ENCODE measurements around the gene ZC3H12D. TPM values are rescaled to one million over a fixed set of nuclear protein-coding genes. Genes with fewer than 3 reads are reported as not detected.

ZC3H12D gene
- total and polyA plus RNA-seq, 2 of the 13 experiments (the other 11 are each of a cell fraction or from before 2014, with no cell fraction given), result 1.2 to 2.7 TPM

DNA sequence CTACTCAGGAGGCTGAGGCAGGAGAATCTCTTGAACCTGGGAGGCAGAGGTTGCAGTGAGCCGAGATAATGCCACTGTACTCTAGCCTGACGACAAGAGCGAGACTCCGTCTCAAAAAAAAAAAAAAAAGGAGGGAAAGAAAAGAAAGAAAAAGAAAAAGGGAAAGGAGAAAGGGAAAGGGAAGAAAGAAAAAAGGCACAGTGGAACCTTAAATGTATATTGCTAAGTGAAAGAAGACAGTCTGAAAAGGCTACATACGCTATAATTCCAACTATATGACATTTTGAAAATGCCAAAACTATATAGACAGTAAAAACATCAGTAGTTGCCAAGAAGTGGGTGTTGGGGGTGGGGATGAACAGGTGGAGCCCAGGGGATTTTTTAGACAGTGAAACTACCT lies 44.8 kb upstream of the ZC3H12D start (continued):
- TF ChIP-seq, protein P1, sequence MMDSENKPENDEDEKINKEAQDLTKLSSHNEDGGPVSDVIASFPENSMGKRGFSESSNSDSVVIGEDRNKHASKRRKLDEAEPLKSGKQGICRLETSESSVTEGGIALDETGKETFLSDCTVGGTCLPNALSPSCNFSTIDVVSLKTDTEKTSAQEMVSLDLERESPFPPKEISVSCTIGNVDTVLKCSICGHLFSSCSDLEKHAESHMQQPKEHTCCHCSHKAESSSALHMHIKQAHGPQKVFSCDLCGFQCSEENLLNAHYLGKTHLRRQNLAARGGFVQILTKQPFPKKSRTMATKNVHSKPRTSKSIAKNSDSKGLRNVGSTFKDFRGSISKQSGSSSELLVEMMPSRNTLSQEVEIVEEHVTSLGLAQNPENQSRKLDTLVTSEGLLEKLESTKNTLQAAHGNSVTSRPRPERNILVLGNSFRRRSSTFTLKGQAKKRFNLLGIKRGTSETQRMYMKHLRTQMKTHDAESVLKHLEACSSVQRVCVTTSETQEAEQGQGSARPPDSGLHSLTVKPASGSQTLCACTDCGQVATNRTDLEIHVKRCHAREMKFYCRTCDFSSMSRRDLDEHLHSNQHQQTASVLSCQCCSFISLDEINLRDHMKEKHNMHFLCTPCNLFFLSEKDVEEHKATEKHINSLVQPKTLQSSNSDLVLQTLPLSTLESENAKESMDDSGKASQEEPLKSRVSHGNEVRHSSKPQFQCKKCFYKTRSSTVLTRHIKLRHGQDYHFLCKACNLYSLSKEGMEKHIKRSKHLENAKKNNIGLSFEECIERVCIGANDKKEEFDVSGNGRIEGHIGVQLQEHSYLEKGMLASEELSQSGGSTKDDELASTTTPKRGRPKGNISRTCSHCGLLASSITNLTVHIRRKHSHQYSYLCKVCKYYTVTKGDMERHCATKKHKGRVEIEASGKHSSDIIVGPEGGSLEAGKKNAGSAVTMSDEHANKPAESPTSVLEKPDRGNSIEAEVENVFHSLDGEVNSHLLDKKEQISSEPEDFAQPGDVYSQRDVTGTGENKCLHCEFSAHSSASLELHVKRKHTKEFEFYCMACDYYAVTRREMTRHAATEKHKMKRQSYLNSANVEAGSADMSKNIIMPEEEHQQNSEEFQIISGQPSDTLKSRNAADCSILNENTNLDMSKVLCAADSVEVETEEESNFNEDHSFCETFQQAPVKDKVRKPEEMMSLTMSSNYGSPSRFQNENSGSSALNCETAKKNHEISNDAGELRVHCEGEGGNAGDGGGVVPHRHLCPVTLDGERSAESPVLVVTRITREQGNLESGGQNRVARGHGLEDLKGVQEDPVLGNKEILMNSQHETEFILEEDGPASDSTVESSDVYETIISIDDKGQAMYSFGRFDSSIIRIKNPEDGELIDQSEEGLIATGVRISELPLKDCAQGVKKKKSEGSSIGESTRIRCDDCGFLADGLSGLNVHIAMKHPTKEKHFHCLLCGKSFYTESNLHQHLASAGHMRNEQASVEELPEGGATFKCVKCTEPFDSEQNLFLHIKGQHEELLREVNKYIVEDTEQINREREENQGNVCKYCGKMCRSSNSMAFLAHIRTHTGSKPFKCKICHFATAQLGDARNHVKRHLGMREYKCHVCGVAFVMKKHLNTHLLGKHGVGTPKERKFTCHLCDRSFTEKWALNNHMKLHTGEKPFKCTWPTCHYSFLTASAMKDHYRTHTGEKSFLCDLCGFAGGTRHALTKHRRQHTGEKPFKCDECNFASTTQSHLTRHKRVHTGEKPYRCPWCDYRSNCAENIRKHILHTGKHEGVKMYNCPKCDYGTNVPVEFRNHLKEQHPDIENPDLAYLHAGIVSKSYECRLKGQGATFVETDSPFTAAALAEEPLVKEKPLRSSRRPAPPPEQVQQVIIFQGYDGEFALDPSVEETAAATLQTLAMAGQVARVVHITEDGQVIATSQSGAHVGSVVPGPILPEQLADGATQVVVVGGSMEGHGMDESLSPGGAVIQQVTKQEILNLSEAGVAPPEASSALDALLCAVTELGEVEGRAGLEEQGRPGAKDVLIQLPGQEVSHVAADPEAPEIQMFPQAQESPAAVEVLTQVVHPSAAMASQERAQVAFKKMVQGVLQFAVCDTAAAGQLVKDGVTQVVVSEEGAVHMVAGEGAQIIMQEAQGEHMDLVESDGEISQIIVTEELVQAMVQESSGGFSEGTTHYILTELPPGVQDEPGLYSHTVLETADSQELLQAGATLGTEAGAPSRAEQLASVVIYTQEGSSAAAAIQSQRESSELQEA (CRISPR knock-in tag; IDR thresholded peaks at IDR 0.05; ENCODE audit: not compliant biosample characterization), result no peak
- TF ChIP-seq RBM22 (optimal IDR thresholded peaks at IDR 0.05; ENCODE audit: low read length), result no peak
- TF ChIP-seq, protein P2, sequence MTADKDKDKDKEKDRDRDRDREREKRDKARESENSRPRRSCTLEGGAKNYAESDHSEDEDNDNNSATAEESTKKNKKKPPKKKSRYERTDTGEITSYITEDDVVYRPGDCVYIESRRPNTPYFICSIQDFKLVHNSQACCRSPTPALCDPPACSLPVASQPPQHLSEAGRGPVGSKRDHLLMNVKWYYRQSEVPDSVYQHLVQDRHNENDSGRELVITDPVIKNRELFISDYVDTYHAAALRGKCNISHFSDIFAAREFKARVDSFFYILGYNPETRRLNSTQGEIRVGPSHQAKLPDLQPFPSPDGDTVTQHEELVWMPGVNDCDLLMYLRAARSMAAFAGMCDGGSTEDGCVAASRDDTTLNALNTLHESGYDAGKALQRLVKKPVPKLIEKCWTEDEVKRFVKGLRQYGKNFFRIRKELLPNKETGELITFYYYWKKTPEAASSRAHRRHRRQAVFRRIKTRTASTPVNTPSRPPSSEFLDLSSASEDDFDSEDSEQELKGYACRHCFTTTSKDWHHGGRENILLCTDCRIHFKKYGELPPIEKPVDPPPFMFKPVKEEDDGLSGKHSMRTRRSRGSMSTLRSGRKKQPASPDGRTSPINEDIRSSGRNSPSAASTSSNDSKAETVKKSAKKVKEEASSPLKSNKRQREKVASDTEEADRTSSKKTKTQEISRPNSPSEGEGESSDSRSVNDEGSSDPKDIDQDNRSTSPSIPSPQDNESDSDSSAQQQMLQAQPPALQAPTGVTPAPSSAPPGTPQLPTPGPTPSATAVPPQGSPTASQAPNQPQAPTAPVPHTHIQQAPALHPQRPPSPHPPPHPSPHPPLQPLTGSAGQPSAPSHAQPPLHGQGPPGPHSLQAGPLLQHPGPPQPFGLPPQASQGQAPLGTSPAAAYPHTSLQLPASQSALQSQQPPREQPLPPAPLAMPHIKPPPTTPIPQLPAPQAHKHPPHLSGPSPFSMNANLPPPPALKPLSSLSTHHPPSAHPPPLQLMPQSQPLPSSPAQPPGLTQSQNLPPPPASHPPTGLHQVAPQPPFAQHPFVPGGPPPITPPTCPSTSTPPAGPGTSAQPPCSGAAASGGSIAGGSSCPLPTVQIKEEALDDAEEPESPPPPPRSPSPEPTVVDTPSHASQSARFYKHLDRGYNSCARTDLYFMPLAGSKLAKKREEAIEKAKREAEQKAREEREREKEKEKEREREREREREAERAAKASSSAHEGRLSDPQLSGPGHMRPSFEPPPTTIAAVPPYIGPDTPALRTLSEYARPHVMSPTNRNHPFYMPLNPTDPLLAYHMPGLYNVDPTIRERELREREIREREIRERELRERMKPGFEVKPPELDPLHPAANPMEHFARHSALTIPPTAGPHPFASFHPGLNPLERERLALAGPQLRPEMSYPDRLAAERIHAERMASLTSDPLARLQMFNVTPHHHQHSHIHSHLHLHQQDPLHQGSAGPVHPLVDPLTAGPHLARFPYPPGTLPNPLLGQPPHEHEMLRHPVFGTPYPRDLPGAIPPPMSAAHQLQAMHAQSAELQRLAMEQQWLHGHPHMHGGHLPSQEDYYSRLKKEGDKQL (CRISPR knock-in tag; IDR thresholded peaks at IDR 0.05; ENCODE audit: low read depth), result no peak
- no peak for TF ChIP-seq NCOA1 (CRISPR knock-in tag; IDR thresholded peaks at IDR 0.05)
- no peak for TF ChIP-seq RFX1 (IDR thresholded peaks at IDR 0.05)

Measured in HepG2 (cell line).